ENCODE data around the gene SOX6.

Gene SOX6

DNA sequence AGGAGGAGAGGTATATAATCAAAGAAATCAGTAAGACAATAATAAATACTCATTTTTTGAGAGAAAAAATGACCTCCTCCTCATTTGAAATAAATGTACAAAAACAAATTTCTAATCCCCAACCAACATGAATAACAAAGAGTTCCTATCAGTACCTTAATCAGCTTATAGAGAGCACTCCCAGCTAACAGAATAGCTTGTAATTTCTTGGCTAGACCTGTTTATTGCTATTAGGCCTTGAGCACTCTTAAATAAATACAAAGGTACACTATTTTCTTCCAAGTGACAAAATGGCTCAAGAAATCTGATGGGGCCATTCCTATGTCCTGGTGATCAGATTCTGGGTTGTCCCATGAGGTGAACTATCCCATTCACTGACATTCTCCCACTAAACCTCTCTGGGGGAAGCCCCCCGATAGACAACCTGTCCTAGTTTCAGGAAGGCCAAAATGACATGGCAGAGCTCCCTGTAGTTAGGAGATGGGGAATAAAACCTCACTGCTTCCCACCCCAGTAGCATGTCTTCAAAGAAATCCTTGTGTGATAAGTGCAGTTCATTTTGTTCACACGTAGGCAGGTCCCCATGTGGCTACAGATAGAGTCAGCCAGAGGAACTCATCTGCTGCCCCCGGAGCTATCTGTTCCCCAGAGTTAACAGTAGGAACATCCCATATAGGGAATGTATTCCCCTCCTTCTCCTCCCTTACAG, 385.7 kb downstream of the SOX6 start:
- TF ChIP-seq, protein P1, sequence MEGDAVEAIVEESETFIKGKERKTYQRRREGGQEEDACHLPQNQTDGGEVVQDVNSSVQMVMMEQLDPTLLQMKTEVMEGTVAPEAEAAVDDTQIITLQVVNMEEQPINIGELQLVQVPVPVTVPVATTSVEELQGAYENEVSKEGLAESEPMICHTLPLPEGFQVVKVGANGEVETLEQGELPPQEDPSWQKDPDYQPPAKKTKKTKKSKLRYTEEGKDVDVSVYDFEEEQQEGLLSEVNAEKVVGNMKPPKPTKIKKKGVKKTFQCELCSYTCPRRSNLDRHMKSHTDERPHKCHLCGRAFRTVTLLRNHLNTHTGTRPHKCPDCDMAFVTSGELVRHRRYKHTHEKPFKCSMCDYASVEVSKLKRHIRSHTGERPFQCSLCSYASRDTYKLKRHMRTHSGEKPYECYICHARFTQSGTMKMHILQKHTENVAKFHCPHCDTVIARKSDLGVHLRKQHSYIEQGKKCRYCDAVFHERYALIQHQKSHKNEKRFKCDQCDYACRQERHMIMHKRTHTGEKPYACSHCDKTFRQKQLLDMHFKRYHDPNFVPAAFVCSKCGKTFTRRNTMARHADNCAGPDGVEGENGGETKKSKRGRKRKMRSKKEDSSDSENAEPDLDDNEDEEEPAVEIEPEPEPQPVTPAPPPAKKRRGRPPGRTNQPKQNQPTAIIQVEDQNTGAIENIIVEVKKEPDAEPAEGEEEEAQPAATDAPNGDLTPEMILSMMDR (IDR thresholded peaks at IDR 0.05; ENCODE audit: low read depth, low read length, missing control alignments), result no peak
- DNase-seq (ENCODE audit: low read depth), result no peak
- in situ Hi-C loops (cut with HindIII; ENCODE audit: low sequenced_read_pairs), result no loop called here

GRCh38 chr11:15969701-15970329, 386.5 kb downstream of the SOX6 start:
- TF ChIP-seq, protein P1 (IDR thresholded peaks at IDR 0.05; ENCODE audit: low read depth, low read length, missing control alignments), result no peak
- no peak overlapping the region for H3K4me3 ChIP-seq (ENCODE audit: low read depth, low read length)
- in situ Hi-C loops (cut with HindIII; ENCODE audit: low sequenced_read_pairs), result no loop called here
- DNase-seq (ENCODE audit: low read depth), result no peak

More for the DNA sequence above, 385.7 kb downstream of the SOX6 start:
- no peak overlapping the region for H3K4me3 ChIP-seq (ENCODE audit: low read depth, low read length)

DNA sequence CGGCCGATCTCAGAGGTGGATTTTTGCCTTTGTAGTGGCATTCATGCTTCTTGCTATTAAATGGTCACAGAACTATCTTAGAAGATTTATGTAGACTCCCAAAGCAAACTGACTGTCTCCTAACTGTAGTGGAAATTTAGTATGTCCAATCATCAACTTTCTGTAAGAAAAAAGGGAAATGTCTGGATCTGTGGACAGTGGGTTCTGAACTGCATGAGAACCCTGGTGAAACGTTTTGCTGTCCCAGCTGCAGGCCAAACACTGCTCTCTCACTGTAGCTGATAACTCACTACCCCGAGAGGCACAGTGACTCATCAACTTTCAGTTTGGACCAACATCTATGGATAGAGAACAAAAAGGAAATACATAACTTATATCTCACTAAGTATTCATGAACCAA, 387.1 kb downstream of the SOX6 start:
- no peak overlapping the region for H3K4me3 ChIP-seq (ENCODE audit: low read depth, low read length)
- in situ Hi-C loops (cut with HindIII; ENCODE audit: low sequenced_read_pairs), result no loop called here
- TF ChIP-seq, protein P1 (IDR thresholded peaks at IDR 0.05; ENCODE audit: low read depth, low read length, missing control alignments), result no peak
- peak; percentile 55 for DNase-seq (ENCODE audit: low read depth)

DNA sequence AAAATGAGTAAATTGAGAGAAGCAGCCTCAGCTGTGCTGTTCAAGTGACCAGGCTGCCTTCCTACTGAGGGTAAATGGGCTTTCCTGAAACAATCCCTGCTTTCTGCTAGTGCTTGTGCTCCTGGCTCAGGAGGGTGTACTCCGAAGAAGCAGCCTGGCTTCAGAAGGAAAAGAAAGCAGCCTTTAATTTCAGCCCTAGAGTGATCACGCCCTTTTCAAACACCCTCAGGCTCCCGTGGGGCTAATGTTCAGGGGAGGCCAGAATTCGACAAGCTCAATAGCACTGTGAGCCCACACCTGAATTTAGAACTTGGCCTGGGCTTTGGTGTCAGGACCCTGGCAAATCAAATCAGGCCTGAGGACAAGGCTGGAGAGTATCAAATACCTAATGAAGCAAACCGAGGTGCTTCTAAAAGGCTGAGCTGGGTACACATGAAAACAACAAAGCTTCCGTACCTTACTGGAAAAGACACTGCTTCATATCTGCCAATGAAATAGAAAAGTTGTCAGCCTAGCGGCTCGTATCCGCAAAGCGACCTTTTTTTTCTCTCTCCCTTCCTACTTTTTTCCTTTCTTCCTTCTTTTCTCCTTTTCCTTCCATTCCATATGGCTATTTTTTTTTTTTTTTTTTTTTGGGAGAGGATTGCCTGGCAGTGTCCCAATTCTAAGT, 387.8 kb downstream of the SOX6 start:
- in situ Hi-C loops (cut with HindIII; ENCODE audit: low sequenced_read_pairs), result no loop called here
- TF ChIP-seq, protein P1 (IDR thresholded peaks at IDR 0.05; ENCODE audit: low read depth, low read length, missing control alignments), result no peak
- H3K4me3 ChIP-seq (ENCODE audit: low read depth, low read length), result no peak overlapping the region
- no peak for DNase-seq (ENCODE audit: low read depth)

DNA sequence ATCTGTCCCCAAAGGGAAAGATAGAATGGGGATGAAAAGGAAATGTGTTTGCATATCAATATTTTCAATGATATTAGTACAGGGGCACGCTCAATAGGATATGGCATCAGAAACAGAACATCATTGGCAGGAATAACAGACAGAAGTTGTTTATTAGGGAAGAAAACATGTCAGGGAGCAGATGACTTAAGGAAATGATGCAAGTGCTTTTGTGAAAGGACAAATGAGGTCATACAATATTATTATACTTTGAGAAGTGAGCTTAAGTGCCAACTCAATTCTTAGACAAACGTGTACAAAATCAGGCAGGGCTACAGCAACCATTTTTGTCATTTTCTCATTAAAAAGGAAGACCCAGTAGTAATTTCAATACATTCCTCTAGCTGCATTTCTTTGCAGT, 388.4 kb downstream of the SOX6 start:
- in situ Hi-C loops (cut with HindIII; ENCODE audit: low sequenced_read_pairs), result no loop called here
- DNase-seq (ENCODE audit: low read depth), result no peak
- TF ChIP-seq, protein P1 (IDR thresholded peaks at IDR 0.05; ENCODE audit: low read depth, low read length, missing control alignments), result no peak
- H3K4me3 ChIP-seq (ENCODE audit: low read depth, low read length), result no peak overlapping the region

DNA sequence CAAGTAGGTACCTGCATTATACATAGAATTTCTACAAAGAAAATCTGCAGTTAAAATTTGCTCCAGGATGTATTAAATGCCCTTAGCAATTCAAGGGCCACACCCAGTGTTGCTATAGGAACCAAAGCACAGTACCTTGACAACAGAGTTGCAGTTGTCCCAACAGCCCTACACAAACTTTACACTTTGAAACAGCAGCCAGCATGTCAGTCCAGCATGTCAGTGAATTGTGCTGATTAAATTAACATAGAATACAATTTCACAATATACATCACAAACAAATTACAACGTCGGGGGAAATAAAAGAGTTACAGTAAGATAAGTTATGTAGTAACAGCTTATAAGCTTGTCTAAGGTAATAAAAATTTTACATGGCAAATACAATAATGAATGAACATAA, 389.2 kb downstream of the SOX6 start:
- TF ChIP-seq, protein P1 (IDR thresholded peaks at IDR 0.05; ENCODE audit: low read depth, low read length, missing control alignments), result no peak
- H3K4me3 ChIP-seq (ENCODE audit: low read depth, low read length), result no peak overlapping the region
- no peak for DNase-seq (ENCODE audit: low read depth)
- in situ Hi-C loops (cut with HindIII; ENCODE audit: low sequenced_read_pairs), result no loop called here
